Activated CD4-positive, CD25-positive, alpha-beta regulatory T cell treated with anti-CD3 and anti-CD28 coated beads, Interleukin-2, amount 50 U/mL, for 24 hours (primary cell): Measurements from ENCODE around the gene LHFPL2.

ENCODE experiments used
- ATAC-seq, 2 donors: fragments of 150-1000 bp; cut with Tn5 transposase; one replicate each; pipeline ENCODE4 v1.10.0; 2021; ENCODE audit warnings: mild to moderate bottlenecking in 1 of 2, moderate library complexity in 1 of 2

The LHFPL2 gene

DNA sequence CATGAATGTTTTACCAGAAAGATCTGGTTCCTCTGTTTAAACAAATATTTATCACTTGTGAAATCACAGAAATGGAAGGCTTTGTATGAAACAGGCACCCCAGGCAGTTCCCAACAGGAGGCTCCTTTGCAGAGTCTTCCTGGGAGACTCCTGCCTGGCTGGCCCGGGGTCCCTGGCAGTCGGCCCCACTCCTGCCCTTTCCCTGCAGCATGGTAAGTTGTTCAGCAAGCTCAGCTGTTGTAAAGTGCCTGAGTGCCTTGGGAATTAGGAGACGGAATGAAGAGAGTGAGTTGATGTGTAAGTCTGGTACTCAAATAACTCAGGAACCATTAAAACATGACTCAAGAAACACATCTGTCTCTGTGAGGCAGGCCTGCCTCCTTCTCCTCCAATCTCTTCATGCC lies 17.5 kb upstream of the LHFPL2 start:
- no peak for ATAC-seq

DNA sequence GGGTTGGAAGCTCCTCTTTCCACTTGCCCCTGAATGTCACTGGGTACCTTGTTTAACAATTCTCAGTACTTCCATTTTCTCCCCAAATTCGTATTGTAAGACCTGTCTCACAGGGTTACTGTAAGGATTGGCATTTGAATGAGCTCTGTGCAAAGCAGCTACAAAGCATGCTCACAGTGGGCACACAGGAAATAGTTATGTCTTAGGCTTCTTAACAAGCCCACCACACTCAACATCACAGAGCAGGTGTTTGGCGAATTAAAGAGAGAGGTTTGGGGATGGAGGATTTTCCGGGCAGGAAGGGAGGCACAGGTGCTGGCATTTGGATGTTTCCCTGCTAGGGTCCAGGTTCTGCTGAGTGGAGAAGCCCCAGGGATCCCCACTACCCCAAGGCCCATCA lies 17.0 kb upstream of the LHFPL2 start:
- no peak for ATAC-seq

DNA sequence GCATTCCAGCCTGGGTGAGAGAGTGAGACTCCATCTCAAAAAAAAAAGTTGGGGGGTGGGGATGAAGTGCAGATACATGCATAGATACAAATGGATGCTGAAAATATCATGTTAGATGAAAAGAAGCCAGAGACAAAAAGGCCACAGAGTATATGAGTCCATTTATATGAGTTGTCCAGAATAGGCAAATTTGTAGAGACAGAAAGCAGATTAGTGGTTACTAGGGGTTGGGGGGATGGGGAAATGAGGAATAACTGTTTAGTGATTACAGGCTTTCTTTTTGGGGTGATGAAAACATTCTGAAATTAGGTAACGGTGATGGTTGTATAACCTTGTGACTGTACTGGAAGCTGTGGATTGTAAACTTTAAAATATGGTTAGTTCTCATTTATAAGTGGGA lies 13.8 kb upstream of the LHFPL2 start:
- no peak for ATAC-seq

DNA sequence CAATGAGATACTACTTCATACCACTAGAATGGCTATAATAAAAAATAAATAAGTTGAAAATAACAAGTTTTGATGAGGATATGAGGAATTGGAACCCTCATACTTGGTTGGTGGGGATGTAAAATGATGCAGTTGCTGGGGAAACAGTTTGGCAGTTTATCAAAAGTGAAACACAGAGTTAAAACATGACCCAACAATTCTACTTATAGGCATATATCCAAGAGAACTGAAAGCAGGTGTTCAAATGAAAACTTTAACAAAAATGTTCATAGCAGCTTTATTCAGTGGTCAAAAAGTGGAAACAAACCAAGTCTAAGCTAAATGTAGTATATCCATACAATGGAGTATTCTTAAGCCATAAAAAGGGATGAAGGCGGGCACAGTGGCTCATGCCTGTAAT lies 13.1 kb upstream of the LHFPL2 start:
- ATAC-seq, result no peak

DNA sequence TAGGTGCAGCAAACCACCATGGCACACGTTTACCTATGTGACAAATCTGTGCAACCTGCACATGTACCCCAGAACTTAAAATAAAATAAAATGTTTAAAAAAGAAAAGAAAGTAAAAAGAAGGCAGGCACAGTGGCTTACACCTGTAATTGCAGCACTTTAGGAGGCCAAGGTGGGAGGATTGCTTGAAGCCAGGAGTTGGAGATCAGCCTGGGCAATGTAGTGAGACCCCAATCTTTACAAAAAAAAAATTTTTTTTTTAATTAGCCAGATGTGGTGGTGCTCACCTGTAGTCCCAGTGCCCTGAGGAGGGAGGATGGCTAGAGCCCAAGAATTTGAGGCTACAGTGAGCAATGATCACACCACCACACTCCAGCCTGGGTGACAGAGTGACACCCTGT lies 12.5 kb upstream of the LHFPL2 start:
- ATAC-seq, result no peak

DNA sequence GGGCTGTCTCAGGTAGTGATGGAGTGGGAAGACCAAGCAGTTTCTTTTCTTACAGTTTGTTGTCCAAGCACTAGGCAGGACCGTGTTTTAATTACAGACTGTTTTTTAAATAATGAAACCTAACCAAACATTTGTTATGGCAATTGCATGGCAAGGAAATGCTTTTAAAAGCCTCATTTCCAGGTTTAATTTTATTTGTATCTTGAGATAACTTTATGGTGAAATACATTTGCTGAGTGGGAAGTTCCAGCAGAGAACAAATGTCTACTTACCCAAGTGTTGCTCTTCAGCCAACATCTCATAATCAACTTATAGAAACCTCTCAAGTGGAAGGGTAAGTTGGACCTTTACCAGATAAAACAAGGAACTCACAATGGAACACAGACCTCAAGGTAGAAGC lies 11.8 kb upstream of the LHFPL2 start:
- ATAC-seq, result no peak

DNA sequence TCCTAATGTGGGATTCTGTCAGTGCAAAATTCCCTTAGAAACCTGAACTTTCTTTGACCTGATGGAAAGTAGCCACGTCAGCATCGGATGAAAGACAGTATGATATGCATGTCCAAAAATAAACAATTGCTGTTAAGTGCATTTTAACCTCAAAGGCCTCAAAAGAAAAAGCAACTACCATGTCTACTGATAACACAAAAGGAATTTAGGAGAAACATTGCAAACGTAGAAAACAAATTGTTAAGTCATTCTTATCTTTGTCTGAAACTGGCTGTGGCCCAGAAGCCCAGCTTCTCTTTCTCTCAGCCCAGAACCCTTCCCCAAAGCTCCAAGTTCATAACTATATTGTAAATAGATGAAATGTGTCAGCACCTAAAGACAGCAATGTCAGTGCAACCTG lies 11.1 kb upstream of the LHFPL2 start:
- ATAC-seq, result no peak

DNA sequence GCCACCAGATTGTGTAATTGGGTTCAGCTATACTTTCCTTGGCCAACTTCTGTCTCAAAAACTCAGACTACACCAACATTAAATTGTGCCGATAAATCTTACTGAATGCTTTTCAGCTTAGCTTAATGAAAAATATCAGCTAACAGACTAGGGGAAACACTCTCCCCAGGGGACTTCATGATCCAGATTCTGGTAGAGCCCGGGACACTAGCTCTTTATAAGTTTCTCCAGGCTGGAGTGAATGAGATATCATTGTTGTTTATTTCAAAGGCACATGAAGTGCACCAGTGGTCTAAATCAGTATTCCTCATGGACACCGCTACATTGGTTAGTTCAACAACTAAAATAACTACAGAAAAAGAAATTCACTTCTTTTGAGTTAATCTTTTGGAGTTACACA lies 10.5 kb upstream of the LHFPL2 start:
- ATAC-seq, result no peak

DNA sequence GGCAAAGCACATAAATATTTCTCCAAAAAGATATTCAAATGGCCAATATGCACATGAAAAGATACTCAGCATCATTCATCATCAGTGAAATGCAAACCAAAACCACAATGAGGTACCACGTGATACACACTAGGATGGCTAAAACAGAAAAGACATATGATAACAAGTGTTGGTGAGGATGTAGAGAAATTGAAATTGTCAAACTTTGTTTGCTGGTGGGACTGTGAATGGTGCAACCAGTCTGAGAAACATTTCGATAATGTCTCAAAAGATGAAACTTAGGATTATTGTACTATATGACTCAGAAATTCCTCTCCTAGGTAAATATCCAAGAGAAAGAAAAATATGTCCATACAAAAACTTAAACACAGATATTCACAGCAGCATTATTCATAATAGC lies 8.6 kb upstream of the LHFPL2 start:
- ATAC-seq, result no peak

DNA sequence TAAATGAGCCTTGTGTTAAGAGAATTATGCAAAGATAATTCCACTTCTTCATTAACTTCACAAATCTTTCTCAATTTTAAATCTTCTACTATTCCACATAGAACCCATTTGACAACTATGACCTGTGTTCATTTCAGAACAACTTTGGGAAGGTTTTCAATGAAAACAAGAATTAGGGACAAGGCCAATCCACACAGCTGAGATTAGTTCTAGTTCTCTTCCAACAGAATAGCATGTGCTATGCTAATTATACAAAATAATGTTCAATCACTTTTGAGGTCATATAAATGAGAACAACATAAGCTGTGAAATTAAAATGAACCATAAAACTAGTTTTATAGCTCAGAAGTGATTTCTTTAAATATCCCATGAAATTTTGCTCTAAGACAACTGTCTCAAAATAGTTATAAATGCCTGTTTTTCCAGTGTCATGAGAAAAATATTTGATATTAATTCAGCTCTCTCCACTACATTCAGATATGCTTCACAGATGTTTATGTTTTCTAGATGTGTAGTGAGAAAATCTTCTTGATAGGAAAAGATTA lies 7.2 kb upstream of the LHFPL2 start:
- ATAC-seq, result no peak

DNA sequence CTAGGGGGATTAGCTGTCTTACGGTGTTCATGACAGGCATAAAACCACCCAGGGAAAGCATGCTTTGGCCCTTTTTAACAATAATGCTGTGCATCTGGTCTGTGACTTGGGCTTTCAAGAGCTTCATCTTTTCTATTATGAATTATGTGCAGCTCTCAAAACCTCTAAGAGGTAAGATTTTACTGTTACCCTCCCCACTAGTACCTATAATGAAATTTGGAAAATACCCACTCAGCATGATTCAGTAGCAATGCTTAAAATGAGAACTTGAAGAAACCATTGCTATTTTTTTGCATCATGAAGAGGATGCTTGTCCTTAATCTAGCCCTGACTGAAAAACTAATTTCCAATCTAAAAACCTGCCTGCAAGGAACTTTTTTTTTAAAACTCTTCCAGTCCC lies 5.8 kb upstream of the LHFPL2 start:
- ATAC-seq, result no peak

DNA sequence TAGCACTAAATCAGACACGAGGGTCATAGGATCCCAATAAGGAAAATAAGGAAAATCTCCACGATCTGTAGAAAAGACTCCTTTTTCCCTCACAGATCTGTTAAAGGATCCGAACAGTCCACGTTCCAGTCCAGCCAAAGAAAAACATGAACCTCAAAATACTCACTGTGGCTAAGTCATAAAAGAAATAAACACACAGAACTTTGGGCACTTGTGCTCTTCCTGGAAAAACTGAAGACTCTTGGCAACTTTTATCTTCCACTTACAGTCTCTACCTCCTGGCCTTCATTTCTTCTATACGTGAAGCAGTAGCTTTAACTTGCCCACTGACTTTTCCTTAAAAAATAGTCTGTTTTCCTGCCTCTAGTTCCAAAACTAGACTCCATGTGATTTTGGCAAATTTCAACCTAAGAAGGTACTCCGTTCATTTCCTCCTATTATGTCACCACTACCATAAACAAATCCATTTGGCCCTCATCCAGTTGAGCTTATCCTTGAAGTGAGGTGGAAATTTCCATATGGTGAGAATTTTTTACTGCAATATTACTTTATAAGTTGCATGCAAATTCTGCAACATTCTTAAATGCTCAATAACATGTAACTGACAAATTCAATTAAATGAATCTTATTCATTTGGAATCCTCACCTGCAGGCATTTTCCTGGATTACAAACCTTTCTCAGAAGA lies 5.3 kb upstream of the LHFPL2 start:
- no peak for ATAC-seq

DNA sequence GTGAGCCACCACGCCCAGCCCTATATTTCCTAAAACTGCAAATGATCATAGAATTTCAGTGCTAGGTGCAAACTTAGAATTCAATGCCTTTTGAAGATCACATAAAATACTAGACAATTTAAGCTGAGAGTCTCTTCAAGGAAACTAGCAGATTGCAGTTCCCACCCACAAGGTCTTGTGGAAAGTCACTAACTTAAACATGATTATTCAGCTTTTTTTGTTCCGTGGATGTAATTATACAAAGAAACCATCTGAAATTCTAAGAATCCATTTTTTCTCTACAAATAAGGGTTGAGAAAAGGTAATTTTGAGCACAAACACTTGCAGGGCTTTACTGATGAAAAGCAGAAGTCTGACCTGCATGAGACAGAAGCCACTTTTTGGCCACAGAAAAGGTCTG lies 4.5 kb upstream of the LHFPL2 start:
- no peak for ATAC-seq

DNA sequence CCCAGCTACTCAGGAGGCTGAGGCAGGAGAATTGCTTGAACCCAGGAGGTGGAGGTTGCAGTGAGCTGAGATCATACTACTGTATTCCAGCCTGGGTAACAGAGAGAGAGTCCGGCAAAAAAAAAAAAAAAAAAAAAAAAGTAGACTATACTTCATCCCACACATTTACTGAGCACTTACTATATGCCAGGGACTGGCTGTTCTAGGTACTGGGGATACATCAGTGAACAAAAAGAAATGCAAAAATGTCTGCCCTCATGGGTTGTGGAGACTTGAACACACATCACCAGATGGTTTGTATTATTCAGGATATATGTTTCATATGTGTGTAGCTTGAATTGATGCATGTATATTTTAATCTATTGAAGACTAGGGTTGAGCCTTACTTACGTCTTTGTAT lies 2.9 kb upstream of the LHFPL2 start:
- no peak for ATAC-seq

DNA sequence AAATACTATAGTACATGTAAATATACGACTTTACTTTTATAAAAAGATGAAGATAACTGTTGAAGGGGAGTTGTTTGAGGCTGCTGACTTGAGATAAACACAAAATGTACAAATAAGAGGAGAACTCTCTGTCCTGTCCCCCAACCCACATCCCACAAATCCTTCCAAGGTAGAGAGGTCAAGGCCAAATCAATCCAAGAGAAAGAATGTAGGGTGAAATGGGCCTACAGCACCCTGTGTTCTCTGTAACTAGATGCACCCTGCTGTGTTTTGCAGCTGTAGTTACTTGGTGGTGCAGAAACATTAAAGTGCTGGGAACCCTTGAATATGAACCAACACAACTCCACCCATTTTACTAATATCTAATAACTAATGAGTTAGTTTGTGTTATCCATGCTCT lies 2.0 kb upstream of the LHFPL2 start:
- no peak for ATAC-seq

DNA sequence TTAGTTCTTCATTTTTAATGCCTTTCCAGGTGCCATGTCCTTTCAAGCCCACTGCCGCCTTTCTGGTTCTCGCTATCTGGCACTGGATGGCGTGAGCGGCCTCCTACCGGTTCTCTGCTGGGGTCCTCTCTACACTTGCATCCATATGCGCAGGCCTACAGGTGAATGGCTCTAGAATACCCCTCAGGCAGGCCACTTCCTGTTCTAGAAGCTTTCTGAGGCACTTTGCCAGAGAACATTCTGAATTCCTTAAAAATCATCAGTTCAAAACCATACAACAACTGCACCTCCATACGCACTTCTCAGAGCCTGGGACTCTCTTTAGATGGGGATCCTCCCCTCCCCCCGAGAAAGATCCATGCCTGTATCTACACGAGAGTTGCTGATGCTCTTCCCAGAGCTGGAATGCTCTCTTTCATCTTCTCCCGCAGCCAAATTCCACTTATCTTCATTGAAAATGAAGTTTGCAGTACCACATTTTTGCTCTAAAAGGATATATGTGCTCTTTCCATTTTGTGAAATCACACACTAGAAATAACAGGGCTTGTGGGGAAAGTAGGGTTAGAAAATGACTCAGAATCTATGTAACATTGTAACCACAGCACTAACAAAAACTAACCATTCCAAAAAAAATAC lies 1.4 kb upstream of the LHFPL2 start:
- no peak for ATAC-seq

DNA sequence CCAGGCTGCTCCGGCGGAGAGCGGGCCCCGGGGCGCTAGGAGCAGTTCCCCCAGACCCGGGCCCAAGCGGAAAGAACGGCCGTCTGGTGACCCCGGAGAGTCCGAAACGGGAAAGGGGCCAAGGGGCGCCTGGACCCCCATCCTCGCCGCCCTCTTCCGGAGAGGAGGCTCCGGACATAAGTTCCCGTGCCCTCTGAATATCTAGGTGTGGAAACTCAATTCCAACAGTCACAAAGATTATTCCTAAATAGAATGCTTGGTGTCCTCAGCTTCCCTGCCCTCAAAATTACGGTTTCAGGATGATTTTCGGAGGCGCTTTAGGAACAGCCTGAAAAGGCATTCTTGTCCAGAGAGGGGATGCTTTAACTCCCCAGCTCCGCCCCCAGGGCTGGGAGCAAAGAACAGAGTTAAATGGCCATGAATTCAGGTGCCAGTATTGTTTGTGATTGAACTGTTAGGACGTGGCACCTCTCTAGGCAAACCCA lies 681 bp upstream of the LHFPL2 start:
- ATAC-seq, result no peak

DNA sequence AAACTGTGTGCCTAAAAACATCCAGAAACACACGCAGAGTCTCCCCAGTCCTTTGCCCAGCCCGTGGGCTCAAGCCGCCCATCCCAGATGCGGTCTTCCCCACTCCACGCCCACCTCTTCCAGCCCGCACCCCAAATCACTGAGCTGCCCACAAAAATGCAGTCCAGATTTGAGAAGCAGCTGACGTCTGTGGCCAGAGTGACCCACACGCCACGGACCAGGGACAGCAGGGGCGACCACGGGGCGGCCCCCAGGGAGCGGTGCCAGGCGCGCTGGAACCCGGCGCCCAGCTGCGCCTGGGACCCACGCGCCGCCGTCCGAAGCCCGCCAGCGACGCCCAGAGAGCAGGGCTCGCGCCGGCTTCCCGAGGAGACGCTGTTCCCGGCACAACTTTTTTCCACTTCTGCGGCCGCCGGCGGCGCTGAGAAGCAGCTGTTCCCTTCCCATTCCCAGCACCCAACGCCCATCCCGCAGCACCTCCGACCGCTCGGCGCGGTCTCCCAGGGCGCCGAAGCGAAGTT lies 674 bp downstream of the LHFPL2 start:
- ATAC-seq, result peak in 1 of 2 donors; percentile 8

DNA sequence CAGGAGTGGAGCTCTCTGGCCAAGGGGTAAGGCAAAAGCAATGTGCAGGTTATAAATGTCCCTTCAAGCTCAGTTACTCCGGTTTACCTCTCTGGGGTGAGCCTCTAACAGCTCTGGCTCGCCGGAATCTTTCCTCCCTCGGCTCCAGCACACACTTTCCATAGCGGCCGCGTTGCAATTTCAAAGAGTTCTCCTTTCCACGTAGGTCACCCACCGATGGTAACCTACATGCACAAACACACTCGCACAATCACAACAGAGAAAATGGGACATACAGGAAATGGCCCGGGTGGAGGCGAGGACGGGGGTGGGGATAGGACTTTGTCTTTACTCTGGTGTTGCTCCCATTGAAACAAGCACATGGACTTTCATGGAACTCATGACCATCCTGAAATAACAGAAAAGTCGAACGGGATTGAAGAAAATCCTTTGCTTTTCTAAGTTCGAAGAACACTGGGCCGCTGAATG lies 1.2 kb downstream of the LHFPL2 start:
- ATAC-seq, result no peak

DNA sequence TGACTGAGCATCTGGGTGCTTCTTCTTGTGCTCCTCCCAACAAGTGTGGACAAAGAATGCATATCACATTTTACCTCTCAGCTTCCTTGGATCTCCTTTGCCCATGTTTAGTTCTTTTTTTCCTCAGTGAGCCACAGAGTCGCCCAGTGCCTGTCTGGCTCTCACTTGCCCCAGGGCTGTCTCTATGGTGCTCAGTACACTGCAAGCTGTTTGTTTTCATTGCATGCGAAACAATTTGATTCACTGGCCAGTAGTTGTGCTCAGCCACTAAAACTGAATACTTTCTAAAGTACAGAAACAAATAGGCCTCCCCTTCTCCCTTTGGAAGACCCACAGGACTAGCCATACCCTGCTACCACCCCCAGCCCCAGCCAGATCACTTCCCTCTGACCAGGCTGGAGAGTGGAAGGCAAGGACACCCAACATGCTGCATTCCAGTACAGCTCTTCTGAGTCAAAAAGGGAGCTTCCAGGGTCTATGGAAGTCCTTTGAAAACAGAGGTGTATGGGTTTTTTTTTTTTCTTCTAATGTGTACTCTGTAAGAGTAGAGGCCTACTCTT lies 3.8 kb downstream of the LHFPL2 start:
- ATAC-seq, result no peak

DNA sequence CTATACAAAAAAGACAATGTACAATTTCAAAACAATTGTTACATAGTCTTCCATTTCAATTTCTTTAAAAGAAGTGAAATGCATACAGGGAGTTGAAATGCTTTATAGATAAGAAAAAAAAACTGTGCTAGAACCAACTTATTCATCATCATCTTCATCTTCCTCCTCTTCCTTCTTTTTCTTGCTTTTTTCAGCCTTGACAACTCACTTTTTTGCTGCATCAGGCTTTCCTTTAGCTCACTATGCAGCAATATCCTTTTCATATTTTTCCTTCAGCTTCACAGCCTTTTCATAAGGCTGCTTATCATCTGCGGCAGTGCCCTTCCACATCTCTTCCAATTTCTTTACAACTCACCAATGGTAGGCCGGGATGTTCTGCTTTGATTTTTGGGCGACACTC lies 4.4 kb downstream of the LHFPL2 start:
- no peak for ATAC-seq

DNA sequence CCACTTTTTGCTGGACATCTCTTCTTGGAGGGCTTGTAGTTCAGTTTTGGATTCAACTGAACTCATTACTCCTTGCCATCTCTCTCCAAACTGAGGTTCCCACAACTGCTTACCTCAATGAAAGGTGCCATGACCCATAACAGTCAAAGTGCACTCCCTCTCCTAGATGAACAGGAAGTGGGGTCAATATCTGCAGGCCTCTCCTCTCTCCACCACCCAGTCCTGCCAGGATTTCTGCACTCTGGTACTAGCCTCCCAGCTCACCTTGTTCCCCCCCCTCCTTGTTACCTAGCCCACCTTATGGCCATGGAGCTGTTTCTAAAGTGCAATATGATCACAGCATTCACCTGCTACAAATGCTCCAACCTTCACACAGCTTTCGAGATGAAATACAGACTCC lies 5.9 kb downstream of the LHFPL2 start:
- no peak for ATAC-seq

DNA sequence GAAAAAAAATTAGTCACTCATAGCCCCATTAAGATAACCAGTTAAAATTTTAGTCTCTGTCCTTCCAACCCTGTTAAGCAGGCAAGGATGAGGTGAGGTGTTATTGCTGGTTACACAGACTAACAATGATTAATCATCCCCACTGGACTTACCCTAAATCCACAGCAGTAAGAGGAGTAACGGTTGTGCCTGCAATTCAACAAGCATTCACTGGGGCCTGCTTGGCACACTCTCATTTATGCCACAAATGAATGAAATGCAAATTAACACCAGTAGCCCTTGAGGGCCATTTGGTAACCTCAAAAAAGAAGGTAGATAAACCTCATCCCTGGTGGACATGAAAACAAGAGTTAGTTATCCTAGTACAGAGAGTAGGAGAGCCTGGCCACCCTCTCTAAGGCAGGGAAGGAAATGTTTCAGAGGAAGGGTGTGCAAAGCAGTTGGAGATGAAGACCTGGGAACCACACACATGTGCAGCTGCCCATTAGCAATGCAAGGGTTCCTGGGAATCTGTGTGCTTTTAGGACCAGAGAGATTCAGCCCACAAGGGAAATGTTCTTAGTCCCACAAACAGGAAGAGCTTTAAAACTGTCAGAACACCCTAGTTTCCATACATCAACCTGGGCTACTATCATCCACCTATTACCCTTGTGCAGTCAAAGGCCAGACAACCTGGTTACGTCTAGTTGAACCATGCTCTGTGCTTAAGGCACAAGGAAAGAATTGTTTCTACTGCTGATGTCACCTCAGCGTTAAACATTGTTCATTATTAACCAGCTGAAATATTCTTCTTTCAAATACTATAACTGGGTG lies 7.7 kb downstream of the LHFPL2 start:
- ATAC-seq, result no peak
